Activated CD4-positive, alpha-beta T cell treated with anti-CD3 and anti-CD28 coated beads, Interleukin-2, amount 10 ng/mL, durations not matched to agents 24 days and 14 days (primary cell): ENCODE data around the gene ATP6V1G3. TPM values are rescaled to one million over a fixed set of nuclear protein-coding genes. Genes with fewer than 3 reads are reported as not detected.
A peak's percentile ranks its signal among the peaks of the same experiment; 100 is the strongest.

ENCODE experiments used
- DNase-seq: peaks from one replicate; pipeline ENCODE4 v3.0.0; 2022
- H3K27ac Mint-ChIP-seq: one replicate; pipeline ENCODE4 v1.8.0; 2022; ENCODE audit warnings: mild to moderate bottlenecking, mixed read lengths
- H3K27me3 Mint-ChIP-seq: one replicate; pipeline ENCODE4 v1.8.0; 2022; ENCODE audit warnings: mixed read lengths
- H3K36me3 Mint-ChIP-seq: one replicate; pipeline ENCODE4 v1.8.0; 2022; ENCODE audit warnings: low read depth, mild to moderate bottlenecking, mixed read lengths
- H3K4me1 Mint-ChIP-seq: one replicate; pipeline ENCODE4 v1.8.0; 2021; ENCODE audit warnings: mixed read lengths
- H3K4me3 Mint-ChIP-seq: one replicate; pipeline ENCODE4 v1.8.0; 2022; ENCODE audit warnings: mild to moderate bottlenecking, moderate library complexity, mixed read lengths
- H3K9me3 Mint-ChIP-seq: one replicate; pipeline ENCODE4 v1.8.0; 2021; ENCODE audit warnings: mixed read lengths
- intact Hi-C: fragments of 100-400 bp; cut with micrococcal nuclease; formaldehyde crosslinking; loops from one replicate; pipeline ENCODE4 v1.15.1; 2023
- total RNA-seq: library from RNA; stranded (reverse); gene quantifications from 2 replicates; pipeline ENCODE4 v1.2.3, GENCODE V29; 2022

The ATP6V1G3 gene
- total RNA-seq, 1 donor from 2014 or later = not detected

DNA sequence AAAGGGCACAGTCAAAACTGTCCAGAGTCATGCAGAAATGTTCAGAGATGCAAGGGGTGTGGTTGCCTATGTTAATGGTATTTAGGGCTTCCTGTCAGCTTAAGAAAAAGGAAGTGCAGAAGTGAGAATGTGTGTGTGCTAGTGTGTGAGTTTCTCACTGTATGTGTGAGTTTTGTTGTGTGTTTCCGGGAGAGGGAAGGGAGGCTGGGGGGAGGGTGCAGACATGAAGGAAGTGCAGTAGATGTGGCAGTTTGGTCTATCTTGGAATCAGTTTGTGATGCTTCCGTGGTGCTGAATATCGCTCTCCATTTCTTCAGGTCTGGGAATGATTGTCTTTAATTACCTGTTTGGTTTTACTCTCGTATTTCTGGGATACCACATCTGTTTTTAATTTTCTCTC, 16.5 kb upstream of the ATP6V1G3 start:
- Mint-ChIP-seq H3K9me3 (no peaks in the 10 kb centered on the region), H3K4me3 (peak overlapping the region; percentile 69), H3K36me3 (no peaks in the 10 kb centered on the region), H3K27ac (peak overlapping the region; percentile 31), H3K4me1 (peaks cover 36% of the 10 kb centered on the region), H3K27me3 (peaks cover 1% of the 10 kb centered on the region)
- peak; percentile 86 for DNase-seq
- intact Hi-C loops = loop anchor here (1.0 to 2.0 kb wide), 2 partner anchors 34 to 58 kb away; no protein-coding TSS in a partner anchor

GRCh38 chr1:198552668-198553416, 12.4 kb upstream of the ATP6V1G3 start:
- no peak overlapping the region for H3K4me3 Mint-ChIP-seq

GRCh38 chr1:198550941-198551524, 10.6 kb upstream of the ATP6V1G3 start:
- peaks cover 24% of the 10 kb centered on the region for H3K4me1 Mint-ChIP-seq
- intact Hi-C loops = no loop called here
- peaks cover 1% of the 10 kb centered on the region for H3K27me3 Mint-ChIP-seq
- peaks cover 9% of the 10 kb centered on the region for H3K9me3 Mint-ChIP-seq
- peaks cover 2% of the 10 kb centered on the region for H3K36me3 Mint-ChIP-seq
- no peak overlapping the region for H3K27ac Mint-ChIP-seq
- no peak overlapping the region for H3K4me3 Mint-ChIP-seq
- DNase-seq = no peak

More at GRCh38 chr1:198552668-198553416, 12.4 kb upstream of the ATP6V1G3 start:
- intact Hi-C loops = no loop called here
- H3K9me3 Mint-ChIP-seq = no peaks in the 10 kb centered on the region
- no peak for DNase-seq
- H3K36me3 Mint-ChIP-seq = no peaks in the 10 kb centered on the region
- H3K27ac Mint-ChIP-seq = no peak overlapping the region
- peaks cover 1% of the 10 kb centered on the region for H3K27me3 Mint-ChIP-seq
- H3K4me1 Mint-ChIP-seq = peaks cover 42% of the 10 kb centered on the region

GRCh38 chr1:198549866-198550265, 9.4 kb upstream of the ATP6V1G3 start:
- H3K36me3 Mint-ChIP-seq = peaks cover 2% of the 10 kb centered on the region
- H3K4me1 Mint-ChIP-seq = peaks cover 19% of the 10 kb centered on the region
- no peak for DNase-seq
- no peak overlapping the region for H3K4me3 Mint-ChIP-seq
- H3K27me3 Mint-ChIP-seq = peaks cover 1% of the 10 kb centered on the region
- intact Hi-C loops = no loop called here
- H3K27ac Mint-ChIP-seq = no peak overlapping the region
- peaks cover 12% of the 10 kb centered on the region for H3K9me3 Mint-ChIP-seq

DNA sequence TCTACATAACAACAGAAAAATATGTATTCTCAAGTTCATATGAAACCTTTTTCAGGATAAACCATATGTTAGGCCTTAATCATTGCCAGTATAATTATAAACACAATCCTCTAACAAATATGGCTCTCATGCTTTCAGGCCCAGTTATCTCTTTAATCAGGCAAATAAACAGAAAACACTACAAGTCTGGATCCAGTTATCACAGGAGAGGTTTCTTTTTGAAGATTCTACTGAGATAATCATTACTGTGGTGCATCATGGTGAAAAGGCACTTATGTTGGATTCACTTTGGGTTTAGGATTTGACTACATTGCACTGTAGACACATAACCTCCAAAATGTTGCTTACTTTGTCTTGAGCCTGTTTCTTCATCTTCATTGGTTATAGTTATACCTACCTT, 8.4 kb upstream of the ATP6V1G3 start:
- Mint-ChIP-seq H3K9me3 (peaks cover 12% of the 10 kb centered on the region), H3K36me3 (peaks cover 2% of the 10 kb centered on the region), H3K4me3 (no peak overlapping the region), H3K27me3 (peaks cover 1% of the 10 kb centered on the region), H3K27ac (no peak overlapping the region), H3K4me1 (peaks cover 13% of the 10 kb centered on the region)
- no peak for DNase-seq
- intact Hi-C loops = no loop called here

GRCh38 chr1:198545156-198545555, 4.7 kb upstream of the ATP6V1G3 start:
- H3K4me3 Mint-ChIP-seq = no peak overlapping the region
- DNase-seq = no peak
- H3K36me3 Mint-ChIP-seq = peaks cover 2% of the 10 kb centered on the region
- H3K9me3 Mint-ChIP-seq = peaks cover 12% of the 10 kb centered on the region
- no peak overlapping the region for H3K27ac Mint-ChIP-seq
- intact Hi-C loops = no loop called here
- no peaks in the 10 kb centered on the region for H3K27me3 Mint-ChIP-seq
- peaks cover 24% of the 10 kb centered on the region for H3K4me1 Mint-ChIP-seq

- H3K27ac Mint-ChIP-seq = no peak overlapping the region
- peaks cover 2% of the 10 kb centered on the region for H3K36me3 Mint-ChIP-seq
- peaks cover 21% of the 10 kb centered on the region for H3K4me1 Mint-ChIP-seq
- no peaks in the 10 kb centered on the region for H3K27me3 Mint-ChIP-seq
- DNase-seq = no peak
- H3K4me3 Mint-ChIP-seq = no peak overlapping the region
- intact Hi-C loops = no loop called here
- H3K9me3 Mint-ChIP-seq = peaks cover 13% of the 10 kb centered on the region
Measured at GRCh38 chr1:198544265-198544664, 3.8 kb upstream of the ATP6V1G3 start.

DNA sequence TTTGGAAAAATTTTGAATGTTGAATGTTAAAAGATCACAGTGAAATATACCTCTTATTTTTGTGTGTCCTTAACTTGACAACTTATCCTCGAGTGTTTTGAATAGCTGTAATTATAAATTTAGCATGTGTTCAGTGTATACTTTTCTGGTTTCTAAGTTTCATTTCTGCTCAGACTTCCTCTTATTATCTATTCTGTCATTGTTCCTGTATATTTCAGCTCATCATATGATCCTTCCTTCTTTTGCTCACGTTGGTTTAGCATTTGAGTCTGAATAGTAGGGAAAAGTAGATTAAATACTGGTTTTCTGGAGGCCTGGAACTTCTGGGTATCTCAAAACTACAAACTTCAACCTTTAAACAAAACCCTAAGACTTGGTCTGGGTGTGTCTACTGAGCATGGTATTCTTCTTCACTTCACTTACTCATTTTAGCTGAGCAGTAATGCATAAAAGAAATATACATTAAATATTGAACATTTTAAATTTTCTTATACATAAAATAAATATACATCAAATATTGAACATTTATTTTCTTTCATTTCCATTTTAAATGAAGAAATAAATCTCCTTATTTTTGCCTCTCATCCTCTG, 3.3 kb upstream of the ATP6V1G3 start:
- H3K27ac Mint-ChIP-seq = no peak overlapping the region
- peaks cover 2% of the 10 kb centered on the region for H3K36me3 Mint-ChIP-seq
- peaks cover 16% of the 10 kb centered on the region for H3K9me3 Mint-ChIP-seq
- no peaks in the 10 kb centered on the region for H3K27me3 Mint-ChIP-seq
- no peak overlapping the region for H3K4me3 Mint-ChIP-seq
- peaks cover 26% of the 10 kb centered on the region for H3K4me1 Mint-ChIP-seq
- DNase-seq = no peak
- intact Hi-C loops = no loop called here

DNA sequence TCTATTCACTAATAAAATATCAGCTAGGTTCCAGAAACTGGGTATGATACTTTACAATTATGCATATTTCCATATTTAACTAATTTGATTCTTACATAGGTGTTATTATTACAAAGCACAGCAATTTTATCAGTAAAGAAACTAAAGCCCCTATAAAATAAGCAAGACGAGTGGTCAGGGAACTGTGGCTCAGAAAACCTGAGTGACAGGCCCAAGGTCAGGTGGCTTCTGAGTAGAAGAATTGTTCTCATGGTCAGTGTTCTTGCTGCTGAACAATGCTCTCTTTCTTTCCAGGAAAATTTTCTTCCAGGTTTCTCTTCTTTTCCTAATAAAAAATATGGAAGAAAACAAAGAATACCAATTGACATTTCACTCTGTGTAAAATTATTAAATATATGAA, 2.2 kb upstream of the ATP6V1G3 start:
- peaks cover 16% of the 10 kb centered on the region for H3K9me3 Mint-ChIP-seq
- DNase-seq = no peak
- peaks cover 24% of the 10 kb centered on the region for H3K4me1 Mint-ChIP-seq
- no peaks in the 10 kb centered on the region for H3K27me3 Mint-ChIP-seq
- no peak overlapping the region for H3K27ac Mint-ChIP-seq
- intact Hi-C loops = no loop called here
- H3K4me3 Mint-ChIP-seq = no peak overlapping the region
- peaks cover 2% of the 10 kb centered on the region for H3K36me3 Mint-ChIP-seq

DNA sequence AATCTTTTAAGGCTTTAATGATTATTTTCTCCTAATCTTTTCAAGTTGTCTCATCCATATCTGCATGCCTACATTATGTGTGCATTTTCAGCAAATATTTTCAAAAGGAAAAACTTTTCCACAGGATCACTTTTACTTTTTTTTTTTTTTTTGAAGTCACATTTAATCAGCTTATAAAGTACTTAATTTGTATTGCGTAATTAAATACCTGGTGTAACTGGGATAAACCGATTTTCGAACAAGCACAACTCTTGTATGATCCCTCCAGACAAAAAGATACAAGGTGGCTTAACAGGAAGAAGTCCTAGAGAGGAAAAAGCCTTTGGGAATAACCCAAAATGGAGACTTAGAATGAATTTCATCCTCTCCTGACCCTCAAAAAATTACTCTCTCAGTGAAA, 1.3 kb upstream of the ATP6V1G3 start:
- Mint-ChIP-seq H3K4me3 (no peak overlapping the region), H3K9me3 (peaks cover 9% of the 10 kb centered on the region), H3K27ac (no peak overlapping the region), H3K27me3 (no peaks in the 10 kb centered on the region), H3K4me1 (peaks cover 30% of the 10 kb centered on the region), H3K36me3 (no peaks in the 10 kb centered on the region)
- no peak for DNase-seq
- intact Hi-C loops = no loop called here

- Mint-ChIP-seq H3K4me1 (peaks cover 42% of the 10 kb centered on the region), H3K9me3 (peaks cover 6% of the 10 kb centered on the region), H3K4me3 (no peak overlapping the region), H3K36me3 (no peaks in the 10 kb centered on the region), H3K27ac (no peak overlapping the region), H3K27me3 (no peaks in the 10 kb centered on the region)
- intact Hi-C loops = no loop called here
- no peak for DNase-seq
Measured at GRCh38 chr1:198538579-198539364, 1.7 kb downstream of the ATP6V1G3 start.

DNA sequence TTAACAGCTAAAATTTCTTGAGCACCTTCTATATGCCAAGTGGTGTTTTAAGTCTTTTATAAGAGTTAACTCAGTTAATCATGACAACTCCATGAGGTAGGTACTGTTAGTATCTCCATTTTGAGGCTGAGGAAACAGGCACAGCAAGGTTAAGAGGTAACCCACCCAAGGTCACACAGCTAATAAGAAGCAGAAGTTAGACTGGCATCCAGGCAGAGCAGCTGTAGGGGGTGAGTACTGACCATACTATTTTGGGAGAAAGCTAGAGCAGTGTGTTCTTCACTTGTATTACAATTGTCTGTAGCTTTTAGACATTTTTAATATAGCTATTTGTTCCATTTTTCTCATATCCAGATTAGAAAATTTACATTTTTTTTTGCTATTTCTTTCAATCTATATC, 4.8 kb downstream of the ATP6V1G3 start:
- no peak overlapping the region for H3K4me3 Mint-ChIP-seq
- H3K4me1 Mint-ChIP-seq = peaks cover 35% of the 10 kb centered on the region
- intact Hi-C loops = no loop called here
- no peak for DNase-seq
- H3K27me3 Mint-ChIP-seq = no peaks in the 10 kb centered on the region
- H3K9me3 Mint-ChIP-seq = peaks cover 21% of the 10 kb centered on the region
- H3K36me3 Mint-ChIP-seq = no peaks in the 10 kb centered on the region
- H3K27ac Mint-ChIP-seq = no peak overlapping the region

DNA sequence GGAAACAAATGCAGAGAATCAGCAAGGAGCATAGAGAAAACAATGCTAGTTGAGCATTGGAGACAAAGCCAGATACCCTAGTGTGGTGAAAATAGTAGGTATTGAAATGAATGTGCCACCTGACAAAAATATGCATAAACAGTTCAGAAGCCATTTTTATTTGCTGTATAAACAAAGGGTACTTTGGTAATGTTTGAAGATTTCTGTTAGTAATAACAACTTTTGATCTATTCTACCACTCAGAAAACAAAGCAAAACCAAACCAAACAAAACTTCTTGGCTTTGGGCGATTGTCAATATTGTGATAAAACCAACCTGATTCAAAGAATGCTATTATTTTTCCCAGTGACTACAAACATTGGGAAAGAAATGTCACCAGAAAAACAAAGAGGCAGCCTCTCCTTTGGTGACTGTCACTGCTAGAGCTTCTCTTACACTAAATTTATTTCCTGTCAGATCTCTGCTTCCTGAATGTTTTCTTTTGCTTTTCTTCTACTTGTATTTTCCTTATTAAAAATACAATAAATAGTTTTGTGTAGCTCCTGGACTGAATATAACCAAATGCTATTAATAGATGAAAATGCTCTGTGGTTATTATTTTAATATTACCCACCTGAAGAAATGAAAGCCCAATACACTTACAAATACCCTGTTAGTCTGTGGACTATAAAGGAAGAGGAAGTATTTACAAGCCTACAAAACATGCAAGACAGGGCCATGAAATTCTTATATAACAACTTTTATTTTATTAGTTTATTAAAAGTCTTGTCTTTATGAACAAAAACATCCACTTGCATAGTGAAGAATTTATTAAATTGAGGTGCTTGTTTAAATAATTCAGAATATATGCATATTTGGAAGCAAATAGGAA, 5.7 kb downstream of the ATP6V1G3 start:
- H3K4me3 Mint-ChIP-seq = peak overlapping the region; percentile 52
- H3K4me1 Mint-ChIP-seq = peaks cover 33% of the 10 kb centered on the region
- no peaks in the 10 kb centered on the region for H3K27me3 Mint-ChIP-seq
- intact Hi-C loops = no loop called here
- H3K36me3 Mint-ChIP-seq = no peaks in the 10 kb centered on the region
- DNase-seq = no peak
- peaks cover 21% of the 10 kb centered on the region for H3K9me3 Mint-ChIP-seq
- peak overlapping the region; percentile 43 for H3K27ac Mint-ChIP-seq
